Measurements from ENCODE around the gene EGFL8. TPM values are rescaled to one million over a fixed set of nuclear protein-coding genes. Genes with fewer than 3 reads are reported as not detected.

EGFL8 gene
- total RNA-seq, 1 donor from 2014 or later = 13.3 TPM

DNA sequence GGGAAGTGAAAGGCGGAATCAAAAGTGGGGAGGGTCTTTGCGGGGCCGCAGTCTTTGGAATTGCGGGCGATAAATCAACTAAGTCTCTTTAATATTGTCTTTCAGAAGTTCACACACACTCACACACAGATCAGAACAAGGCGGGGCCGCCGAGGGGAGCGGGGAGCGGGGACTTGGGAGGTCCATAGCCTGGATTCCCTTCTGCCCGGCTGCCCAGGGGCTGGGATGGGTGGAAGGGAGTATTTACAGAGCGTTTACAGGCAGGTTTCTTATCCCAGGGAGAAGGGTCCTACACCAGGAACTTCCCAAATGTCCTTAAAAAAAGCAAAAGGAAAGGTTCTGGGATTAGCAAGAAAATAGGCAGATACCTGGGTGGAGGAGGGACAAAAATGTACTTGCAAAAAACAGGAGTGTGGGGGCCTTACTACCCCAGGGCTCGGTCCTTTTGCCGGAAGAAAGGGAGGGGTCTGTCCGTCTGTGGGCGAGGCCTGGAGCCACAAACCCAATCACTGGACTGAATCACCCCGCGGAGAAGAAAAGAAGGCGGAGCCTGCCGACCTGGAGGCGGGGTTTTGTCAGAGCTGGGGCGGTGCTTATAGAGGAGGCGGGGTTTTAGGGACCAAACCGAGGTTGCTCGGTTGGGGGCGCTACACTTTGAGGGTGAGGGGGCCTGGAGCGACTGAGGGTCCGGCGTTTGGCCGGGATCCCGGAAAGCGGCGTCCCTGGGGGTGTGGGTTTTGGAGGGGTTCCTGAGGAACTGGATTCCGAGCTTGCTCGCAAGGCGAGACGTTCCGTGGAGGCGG lies 15.9 kb upstream of the EGFL8 start:
- DNase-seq (ENCODE audit: extremely low spot score in 2 of 2) = no peak
- intact Hi-C loops (cut with DNase I) = no loop called here
- Histone ChIP-seq H3K9me3 (no peaks in the 10 kb centered on the region), H3K4me1 (peaks cover 31% of the 10 kb centered on the region), H3K27me3 (no peaks in the 10 kb centered on the region), H3K27ac (no peak overlapping the region), H3K36me3 (peaks cover 0 to 6% of the 10 kb centered on the region in 2 donors), H3K4me3 (peak overlapping the region in 1 of 2 donors; percentile 15)
- TF ChIP-seq, protein P1, sequence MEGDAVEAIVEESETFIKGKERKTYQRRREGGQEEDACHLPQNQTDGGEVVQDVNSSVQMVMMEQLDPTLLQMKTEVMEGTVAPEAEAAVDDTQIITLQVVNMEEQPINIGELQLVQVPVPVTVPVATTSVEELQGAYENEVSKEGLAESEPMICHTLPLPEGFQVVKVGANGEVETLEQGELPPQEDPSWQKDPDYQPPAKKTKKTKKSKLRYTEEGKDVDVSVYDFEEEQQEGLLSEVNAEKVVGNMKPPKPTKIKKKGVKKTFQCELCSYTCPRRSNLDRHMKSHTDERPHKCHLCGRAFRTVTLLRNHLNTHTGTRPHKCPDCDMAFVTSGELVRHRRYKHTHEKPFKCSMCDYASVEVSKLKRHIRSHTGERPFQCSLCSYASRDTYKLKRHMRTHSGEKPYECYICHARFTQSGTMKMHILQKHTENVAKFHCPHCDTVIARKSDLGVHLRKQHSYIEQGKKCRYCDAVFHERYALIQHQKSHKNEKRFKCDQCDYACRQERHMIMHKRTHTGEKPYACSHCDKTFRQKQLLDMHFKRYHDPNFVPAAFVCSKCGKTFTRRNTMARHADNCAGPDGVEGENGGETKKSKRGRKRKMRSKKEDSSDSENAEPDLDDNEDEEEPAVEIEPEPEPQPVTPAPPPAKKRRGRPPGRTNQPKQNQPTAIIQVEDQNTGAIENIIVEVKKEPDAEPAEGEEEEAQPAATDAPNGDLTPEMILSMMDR (IDR thresholded peaks at IDR 0.05) = no peak
- TF ChIP-seq POLR2A (IDR thresholded peaks at IDR 0.05) = no peak
- TF ChIP-seq POLR2AphosphoS5 (IDR thresholded peaks at IDR 0.05; ENCODE audit: insufficient read depth in 1 of 2, low read depth in 1 of 2) = no peak

DNA sequence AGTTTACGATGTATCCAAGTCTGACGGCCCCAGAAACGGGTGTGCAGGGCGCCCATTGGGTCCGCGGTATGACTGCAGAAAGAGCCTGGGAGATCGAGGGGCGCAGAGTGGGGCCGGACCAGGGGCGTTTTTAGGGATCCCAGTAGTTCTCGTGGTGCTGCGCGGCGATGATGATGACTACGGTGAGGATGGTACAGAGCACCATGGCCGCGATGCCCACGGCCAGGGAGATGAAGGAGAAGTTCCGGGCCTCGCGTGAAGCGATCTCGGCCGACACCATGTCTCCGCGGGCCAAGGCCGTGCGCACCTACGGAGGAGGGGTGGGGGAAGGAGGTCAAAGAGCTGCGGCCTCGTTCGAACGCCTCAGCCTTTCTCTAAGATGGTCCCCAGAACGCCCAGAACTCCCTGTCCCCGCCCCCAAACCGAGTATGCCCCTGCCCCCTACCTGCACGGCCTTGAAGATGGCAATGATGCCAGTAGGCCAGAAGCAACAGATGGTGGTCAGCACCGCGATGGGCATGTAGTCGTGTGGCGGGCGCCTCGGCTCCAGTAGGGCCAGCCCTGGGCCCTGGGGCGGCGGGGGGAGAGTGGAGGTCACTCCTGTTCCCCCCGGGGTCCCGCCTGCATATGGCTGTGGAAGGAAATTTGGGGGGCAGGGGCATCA lies 15.2 kb upstream of the EGFL8 start:
- H3K4me3 ChIP-seq = peak overlapping the region in 1 of 2 donors; percentile 3

DNA sequence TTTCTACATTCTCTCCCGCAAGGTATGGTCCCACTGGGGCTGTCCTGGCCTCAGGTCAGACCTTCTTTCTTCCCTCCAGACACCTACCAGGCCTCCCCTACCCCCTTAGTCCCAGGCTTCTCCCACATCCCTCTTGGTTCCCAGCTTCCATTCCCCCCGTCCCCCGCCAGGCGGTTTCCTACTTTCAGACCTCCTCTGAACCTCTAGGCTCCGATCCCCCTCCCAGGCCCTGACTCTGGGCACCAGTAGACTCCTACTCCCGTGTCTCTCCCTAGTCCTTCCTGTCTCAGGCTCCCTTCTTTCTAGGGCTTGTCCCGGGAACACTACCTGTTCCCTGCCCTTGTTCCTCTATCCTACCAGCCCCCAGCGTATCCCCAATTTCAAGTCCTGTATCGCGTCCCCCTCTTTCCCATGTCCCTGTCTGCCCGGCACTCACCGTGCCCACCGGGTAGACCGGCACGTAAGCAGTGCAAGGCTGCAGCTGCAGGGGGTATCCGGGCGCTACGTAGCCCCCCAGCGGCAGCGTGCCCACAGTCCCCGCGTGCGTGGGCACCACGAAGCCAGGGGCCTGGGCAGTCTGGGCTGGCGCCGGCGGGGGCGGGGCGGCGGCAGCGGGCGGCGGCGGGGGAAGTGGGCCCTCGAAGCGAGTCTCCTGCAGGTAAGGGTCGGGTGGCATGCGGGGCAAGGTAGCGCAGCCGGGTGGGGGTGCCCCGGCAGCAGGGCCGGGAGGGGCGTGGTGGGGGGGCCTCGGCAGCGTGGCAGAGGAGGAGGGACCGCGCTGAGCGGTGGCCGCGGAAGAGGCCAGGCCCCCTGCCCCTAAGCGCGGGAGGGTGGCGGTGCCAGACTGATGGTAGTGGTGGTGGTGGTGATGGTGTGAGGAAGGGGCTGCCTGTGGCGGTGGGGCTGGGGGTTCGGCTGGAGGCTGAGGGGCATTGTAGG lies 14.2 kb upstream of the EGFL8 start:
- intact Hi-C loops (cut with DNase I) = loop anchor here (5.0 kb wide), 1 partner anchor 33 kb away; no protein-coding TSS in a partner anchor
- no peak for DNase-seq (ENCODE audit: extremely low spot score in 2 of 2)
- H3K4me3 ChIP-seq = peak overlapping the region; percentile 75 to 88
- peaks cover 42% of the 10 kb centered on the region for H3K4me1 ChIP-seq
- H3K9me3 ChIP-seq = no peaks in the 10 kb centered on the region
- TF ChIP-seq POLR2A (IDR thresholded peaks at IDR 0.05) (no peak), POLR2AphosphoS5 (IDR thresholded peaks at IDR 0.05; ENCODE audit: insufficient read depth in 1 of 2, low read depth in 1 of 2) (no peak)
- TF ChIP-seq, protein P1 (IDR thresholded peaks at IDR 0.05) = no peak
- peaks cover 0 to 6% of the 10 kb centered on the region in 2 donors for H3K36me3 ChIP-seq
- no peaks in the 10 kb centered on the region for H3K27me3 ChIP-seq
- H3K27ac ChIP-seq = peak overlapping the region; percentile 53

More for the DNA sequence above, 15.2 kb upstream of the EGFL8 start:
- intact Hi-C loops (cut with DNase I) = no loop called here
- Histone ChIP-seq H3K27me3 (no peaks in the 10 kb centered on the region), H3K9me3 (no peaks in the 10 kb centered on the region), H3K4me1 (peaks cover 33% of the 10 kb centered on the region), H3K27ac (no peak overlapping the region), H3K36me3 (peaks cover 0 to 6% of the 10 kb centered on the region in 2 donors)
- TF ChIP-seq POLR2AphosphoS5 (IDR thresholded peaks at IDR 0.05; ENCODE audit: insufficient read depth in 1 of 2, low read depth in 1 of 2) = no peak
- TF ChIP-seq, protein P1 (IDR thresholded peaks at IDR 0.05) = no peak
- TF ChIP-seq POLR2A (IDR thresholded peaks at IDR 0.05) = no peak
- DNase-seq (ENCODE audit: extremely low spot score in 2 of 2) = no peak

DNA sequence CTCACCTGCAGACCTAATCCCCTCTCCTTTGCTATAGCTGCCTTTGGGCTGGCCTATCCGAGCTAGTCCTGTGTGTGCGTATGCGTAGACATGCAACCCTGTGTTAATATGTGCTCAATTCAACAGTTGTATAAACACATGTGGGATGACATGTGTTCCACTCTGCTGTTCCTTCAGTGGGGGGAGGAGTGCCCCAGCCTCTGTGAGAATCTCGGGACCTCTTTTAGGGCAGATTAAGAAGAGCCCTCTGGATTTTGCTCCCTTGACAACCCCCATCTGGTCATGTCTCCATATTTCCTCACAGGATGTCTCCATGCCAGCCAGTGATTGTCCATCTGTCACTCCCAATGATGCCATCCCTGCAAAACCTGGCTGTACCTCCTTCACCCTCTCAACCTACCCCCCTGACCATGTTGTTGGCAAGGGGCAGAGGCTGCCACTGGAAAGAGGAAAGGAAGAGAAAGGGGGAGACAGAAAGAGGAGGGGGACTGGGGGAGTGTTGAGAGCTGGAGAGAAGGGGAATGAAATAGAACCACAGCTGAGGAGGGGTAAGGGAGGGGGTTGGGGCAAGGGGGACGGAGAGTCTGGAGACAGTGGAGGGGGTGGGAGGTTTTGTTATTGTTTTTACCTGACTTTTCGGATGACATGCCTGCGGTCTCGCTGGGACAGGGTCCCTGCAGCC lies 13.1 kb upstream of the EGFL8 start:
- TF ChIP-seq POLR2AphosphoS5 (IDR thresholded peaks at IDR 0.05; ENCODE audit: insufficient read depth in 1 of 2, low read depth in 1 of 2) (no peak), POLR2A (IDR thresholded peaks at IDR 0.05) (no peak)
- TF ChIP-seq, protein P1 (IDR thresholded peaks at IDR 0.05) = no peak
- Histone ChIP-seq H3K27ac (peak overlapping the region; percentile 94), H3K4me1 (peaks cover 49% of the 10 kb centered on the region), H3K27me3 (no peaks in the 10 kb centered on the region), H3K36me3 (peaks cover 0 to 15% of the 10 kb centered on the region in 2 donors), H3K4me3 (peak overlapping the region; percentile 75 to 88), H3K9me3 (no peaks in the 10 kb centered on the region)
- DNase-seq (ENCODE audit: extremely low spot score in 2 of 2) = no peak
- intact Hi-C loops (cut with DNase I) = loop anchor here (5.0 kb wide), 1 partner anchor 34 kb away; no protein-coding TSS in a partner anchor
